Astrocyte of the hippocampus (primary cell): ENCODE data around the gene UTP3.
"Not testable (repeated sequence)": the region's sequence is repeated elsewhere in the genome, so short reads cannot be mapped to it uniquely, and the experiment has no call there.

Experiments
- DNase-seq: peaks from one replicate; pipeline ENCODE4 v3.0.0; 2011; ENCODE audit warnings: low read depth, low spot score

The UTP3 gene

DNA sequence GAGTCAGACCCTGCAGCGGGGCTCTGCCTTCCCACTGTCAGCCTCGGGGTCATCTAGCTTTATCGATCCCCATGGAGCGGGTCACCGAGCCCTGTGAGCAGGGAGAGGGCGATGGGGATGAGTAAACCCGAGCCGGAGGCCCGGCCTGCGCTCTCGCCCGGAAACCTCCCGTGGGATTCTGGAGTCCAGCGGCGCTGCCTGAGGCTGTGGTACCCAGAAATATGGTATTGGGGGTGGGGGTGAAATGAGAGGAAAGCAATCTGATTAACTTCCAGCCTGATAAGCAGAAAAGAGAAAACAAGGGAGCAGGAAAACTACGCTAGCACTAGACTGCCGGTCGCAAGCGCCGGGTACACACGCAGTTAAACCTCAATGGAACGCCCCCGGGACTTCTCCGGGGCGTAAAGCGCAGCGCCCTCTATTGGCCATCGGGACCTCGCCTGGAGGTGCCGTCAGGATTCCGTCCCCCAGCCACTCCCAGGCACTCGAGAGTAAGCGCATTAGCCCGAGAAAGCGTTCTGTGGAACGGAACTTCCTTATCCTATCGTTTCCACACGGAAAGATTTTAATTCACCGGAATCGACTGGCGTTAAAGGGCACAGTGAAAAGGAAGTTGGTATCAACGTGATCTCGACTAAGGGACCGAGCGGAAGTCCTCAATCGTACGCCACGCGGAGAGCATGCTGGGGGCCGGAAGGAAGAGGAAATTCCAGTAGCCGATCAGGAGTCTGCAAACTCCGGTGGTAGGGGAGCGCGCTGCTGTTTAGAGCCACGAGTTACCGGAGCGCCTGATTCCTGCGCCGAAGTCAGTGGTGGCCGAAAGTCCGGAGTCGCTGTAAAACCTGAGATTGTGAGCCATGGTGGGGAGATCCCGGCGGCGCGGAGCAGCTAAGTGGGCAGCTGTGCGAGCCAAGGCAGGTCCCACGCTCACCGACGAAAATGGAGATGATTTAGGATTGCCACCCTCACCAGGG, at the start of gene UTP3:
TSS of gene UTP3 (plus strand) at position 712 of the 974 bp plus-strand sequence. CDS start at position 858, 146 bp downstream.
- peak; percentile 99 for DNase-seq

DNA sequence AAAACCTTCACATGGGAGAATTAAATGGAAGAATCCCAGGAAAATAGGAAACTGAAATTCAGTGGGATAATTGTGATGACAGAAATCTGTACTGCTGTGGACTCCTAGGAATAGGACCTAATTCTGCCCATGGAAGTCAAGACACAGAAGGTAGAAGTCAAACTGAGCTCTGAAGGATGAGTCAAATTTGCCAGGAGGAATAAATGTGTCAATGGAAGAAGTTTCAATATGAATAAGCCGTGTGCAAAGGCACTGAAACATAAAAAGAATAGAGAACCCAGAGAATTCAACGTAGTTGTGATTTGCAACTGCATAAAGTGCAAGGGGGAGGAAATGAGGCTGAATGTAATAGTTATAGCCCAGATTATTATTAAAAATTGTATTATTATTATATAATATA, 48.1 kb upstream of the UTP3 start:
- no peak for DNase-seq

DNA sequence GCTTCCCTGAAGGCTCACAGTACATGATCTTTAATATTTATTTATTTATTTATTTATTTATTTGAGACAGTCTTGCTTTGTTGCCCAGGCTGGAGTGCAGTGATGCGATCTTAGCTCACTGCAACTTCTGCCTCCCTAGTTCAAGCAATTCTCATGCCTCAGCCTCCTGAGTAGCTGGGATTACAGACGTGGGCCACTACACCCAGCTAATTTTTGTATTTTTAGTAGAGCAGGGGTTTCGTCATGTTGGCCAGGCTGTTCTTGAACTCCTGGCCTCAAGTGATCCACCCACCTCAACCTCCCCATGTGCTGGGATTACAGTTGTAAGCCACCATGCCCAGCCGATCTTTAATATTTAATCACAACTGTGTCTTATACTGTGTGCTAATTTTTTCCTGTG, 37.6 kb upstream of the UTP3 start:
- not testable (repeated sequence) for DNase-seq

DNA sequence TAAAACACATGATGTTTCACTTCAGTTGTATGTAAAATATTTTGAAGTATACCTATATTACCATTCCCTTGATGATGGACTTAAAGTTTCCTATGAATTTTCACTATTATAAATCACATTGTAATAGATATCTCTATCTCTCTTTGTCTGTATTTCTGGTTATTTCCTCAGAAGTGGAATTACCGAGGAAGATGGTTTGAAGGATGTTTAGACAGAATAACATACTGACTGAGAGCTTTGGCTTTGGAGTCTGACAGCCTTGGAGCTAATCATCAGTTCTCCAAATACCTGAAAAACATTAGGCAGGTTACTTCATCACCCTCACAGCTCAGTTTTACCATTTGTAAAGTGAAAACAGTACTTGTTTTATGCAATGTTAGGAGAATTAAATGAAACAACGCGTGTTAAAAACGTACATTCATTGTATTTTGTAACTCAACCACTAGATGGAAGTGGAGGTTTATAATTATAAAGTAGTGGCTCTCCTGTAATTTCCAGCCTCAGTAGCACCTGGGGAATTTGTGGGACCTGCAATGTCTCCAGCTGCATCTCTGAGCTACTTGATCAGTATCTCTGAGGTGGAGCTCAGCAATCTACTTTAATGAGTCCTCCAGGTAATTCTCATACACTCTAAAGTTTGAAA, 36.3 kb upstream of the UTP3 start:
- peak; percentile 39 for DNase-seq

DNA sequence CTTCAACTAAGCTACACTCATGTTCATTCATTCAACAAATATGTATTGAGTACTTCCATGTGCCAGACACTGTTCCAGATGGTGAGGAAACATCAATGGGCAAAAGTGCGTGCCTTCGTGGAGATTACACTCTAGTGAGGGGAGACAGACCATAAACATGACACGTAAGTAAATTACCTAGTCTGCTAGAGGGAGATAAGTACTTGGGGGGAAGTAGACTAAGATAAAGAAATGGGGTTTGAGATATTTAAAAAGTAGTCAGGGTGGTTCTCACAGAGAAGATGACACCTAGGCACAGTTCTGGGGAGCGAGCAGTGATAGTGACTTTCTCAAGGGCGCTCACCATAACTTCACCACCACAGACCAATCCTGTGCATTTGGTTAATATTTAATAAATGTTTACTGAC, 33.7 kb upstream of the UTP3 start:
- DNase-seq: no peak

GRCh38 chr4:70657326-70657725, 31.0 kb upstream of the UTP3 start:
- DNase-seq: no peak

GRCh38 chr4:70658418-70658817, 29.9 kb upstream of the UTP3 start:
- no peak for DNase-seq

- DNase-seq: no peak
Observed at GRCh38 chr4:70660106-70660505, 28.2 kb upstream of the UTP3 start.

DNA sequence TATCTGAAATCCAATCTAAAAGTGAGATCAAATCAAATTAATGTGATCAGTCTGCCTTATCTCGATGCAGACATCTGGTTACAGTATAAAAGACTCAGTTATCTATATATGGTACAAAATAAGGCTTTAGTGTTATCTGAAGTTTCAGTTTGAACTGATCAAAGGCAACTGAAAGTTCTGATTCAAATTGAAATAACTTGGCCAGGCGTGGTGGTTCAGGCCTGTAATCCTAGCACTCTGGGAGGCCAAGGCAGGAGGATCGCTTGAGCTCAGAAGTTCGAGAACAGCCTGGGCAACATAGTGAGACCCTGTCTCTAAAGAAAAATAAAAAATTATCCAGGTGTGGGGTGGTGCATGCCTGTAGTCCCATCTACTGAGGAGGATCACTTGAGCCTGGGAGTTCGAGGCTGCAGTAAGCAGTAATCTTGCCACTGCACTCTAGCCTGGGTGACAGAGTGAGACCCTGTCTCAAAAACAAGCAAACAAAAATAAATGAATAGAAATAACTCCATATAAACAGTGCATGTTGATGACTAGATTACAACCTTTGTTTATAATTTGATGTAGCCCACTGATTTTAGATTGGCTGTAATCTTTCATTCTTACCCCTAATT, 26.9 kb upstream of the UTP3 start:
- DNase-seq: not testable (repeated sequence)

DNA sequence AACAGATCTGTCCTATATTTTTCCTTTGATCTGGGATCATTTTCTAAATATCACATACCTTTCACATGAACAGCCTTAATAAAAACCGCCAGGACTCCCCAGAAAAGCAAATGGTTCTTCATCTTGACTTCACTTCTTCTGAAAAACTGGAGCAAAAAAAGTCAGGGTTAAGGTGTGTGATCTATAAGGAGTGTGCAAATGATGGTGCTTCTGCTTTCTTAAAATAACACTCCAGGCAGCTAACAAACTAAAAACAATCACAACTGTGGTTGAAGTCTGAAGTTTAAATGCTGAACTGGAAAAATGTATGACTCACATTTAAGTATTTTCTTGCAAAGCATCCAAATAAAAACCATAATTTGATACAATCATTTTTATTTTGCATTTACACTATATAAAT, 22.0 kb upstream of the UTP3 start, which contains the start of gene JCHAIN:
TSS of gene JCHAIN (minus strand) at position 140 of the 400 bp plus-strand sequence. CDS start at position 122, 18 bp downstream.
- peak; percentile 11 for DNase-seq

- no peak for DNase-seq
Observed at GRCh38 chr4:70667740-70668535, 20.4 kb upstream of the UTP3 start.

DNA sequence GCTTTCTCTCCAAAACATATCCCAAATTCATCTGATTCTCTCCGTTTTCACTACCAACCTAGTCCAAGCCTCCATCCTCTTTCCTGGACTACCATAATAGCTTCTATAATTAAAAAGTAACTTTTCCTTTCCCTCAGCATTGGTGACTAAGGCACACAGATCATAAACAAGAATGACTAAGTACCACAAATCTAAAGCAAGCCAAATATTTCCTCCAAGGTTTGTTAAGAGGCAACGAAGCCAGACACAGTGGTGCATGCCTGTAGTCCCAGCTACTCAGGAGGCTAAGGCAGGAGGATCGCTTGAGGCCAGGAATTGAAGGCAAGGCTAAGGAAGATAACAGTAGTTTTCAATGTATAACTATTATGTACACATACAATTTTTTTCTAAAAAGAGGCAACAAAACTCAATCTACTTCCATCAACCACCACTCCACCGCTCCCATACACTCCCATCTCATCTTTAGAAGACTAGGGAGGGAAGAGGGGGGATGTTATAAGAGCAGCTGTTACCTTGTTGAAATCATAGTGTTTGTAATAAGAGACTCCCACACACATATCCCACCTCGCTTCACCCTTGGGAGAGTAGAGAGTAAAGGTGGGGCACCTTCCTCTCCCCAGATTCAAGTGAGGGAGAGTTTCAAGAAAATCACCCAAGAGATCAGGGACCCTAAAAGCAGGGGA, 17.9 kb upstream of the UTP3 start:
- peak; percentile 10 for DNase-seq

- DNase-seq: no peak
Observed at GRCh38 chr4:70671091-70671490, 17.2 kb upstream of the UTP3 start.

DNA sequence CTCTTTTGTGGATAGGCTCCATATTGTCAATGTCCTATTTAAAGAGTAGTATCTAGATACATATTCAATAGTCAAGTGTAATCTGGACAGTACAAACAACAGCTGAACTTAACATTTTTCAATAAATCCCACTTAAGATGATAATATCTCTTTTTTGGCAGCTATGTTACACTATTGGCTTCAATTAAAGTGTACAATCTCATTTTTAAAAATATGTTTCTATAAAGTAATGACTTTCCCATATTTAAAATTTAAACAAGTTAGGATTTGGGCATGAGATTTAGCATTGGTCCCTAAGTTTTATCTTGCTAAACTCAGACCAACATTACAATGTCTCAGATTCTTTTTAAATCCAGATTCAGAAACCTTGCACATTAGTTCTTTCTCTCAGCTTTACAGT, 14.1 kb upstream of the UTP3 start:
- DNase-seq: no peak

DNA sequence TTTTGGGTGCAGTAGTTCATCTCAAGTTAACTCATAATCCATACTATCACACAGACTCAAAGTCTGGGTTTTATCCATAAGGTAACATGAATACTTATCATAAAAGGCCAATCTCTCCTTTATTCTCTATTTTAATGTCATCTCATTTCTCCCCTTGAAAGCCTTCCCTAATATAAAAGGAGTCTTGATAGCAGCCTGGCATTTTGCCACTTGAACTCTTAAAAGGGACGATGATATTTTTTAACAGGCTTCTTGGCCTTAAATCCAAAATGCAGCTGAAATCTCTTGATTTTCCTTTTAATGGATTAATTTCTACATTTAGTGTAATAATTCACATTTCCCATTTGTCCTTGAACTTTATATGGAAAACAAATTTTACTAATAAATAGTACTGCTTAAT, 13.6 kb upstream of the UTP3 start:
- no peak for DNase-seq

- DNase-seq: no peak
Observed at GRCh38 chr4:70676554-70677090, 11.7 kb upstream of the UTP3 start.

DNA sequence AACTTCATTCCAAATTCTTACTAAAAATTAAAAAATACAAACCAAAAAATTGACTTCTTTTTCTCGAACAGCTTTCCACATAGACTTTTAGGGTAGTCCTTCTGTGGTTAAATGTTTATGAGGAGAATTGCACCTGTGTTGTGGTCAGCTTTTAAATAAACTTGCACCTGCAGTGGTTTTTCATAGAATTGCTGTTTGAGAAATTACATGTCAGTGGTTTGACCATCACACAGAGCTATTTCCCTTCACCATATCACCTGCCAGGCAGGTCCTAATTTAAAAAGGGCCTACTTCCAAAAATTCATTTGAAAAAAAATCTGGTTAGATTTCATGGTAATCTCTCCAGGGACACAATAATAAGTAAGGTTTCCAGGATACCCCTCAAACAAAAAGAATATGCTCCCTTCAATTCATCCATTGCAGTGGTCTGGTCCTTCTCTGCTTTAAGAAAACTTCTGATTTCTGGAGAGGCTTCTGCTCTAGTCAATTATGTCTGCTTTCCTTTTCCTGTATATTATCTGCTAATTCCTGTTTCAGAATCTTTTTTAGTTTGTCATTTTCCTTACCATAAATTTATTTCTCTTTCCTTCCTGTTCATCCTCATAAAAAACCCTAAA, 9.8 kb upstream of the UTP3 start:
- no peak for DNase-seq

- no peak for DNase-seq
Observed at GRCh38 chr4:70680934-70681333, 7.4 kb upstream of the UTP3 start.

- DNase-seq: no peak
Observed at GRCh38 chr4:70681704-70682103, 6.6 kb upstream of the UTP3 start.

DNA sequence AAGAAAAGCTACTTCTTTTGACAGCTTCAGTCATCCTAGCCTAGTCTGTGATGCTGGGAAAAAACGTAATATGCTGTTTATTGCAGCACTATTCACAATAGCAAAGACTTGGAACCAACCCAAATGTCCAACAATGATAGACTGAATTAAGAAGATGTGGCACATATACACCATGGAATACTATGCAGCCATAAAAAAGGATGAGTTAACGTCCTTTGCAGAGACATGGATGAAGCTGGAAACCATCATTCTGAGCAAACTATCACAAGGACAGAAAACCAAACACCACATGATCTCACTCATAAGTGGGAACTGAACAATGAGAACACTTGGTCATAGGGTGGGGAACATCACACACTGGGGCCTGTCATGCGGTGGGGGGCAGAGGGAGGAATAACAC, 6.2 kb upstream of the UTP3 start:
- not testable (repeated sequence) for DNase-seq
